DOHH2 (cell line): ENCODE results near the gene HMGCL.

Experiments
- H3F3A ChIP-seq: fragments of 200-600 bp; sonication (generic), shearing (Covaris generic); 2 replicates; pipeline ENCODE4 v1.6.0; 2016; ENCODE audit warnings: antibody characterized with exemption, mild to moderate bottlenecking; ENCODE audit not compliant: control insufficient read depth, insufficient read depth
- H3K27ac ChIP-seq: fragments of 200-600 bp; sonication (generic); 2 replicates; pipeline ENCODE4 v1.5.1; 2014; ENCODE audit warnings: low read depth, mild to moderate bottlenecking, low read length, moderate library complexity
- H3K27me3 ChIP-seq: fragments of 200-600 bp; sonication (generic); 2 replicates; pipeline ENCODE4 v1.6.1; 2014; ENCODE audit warnings: mild to moderate bottlenecking, low read length, mixed read lengths; ENCODE audit not compliant: control insufficient read depth
- H3K36me3 ChIP-seq: fragments of 200-600 bp; sonication (generic); 2 replicates; pipeline ENCODE4 v1.6.1; 2014; ENCODE audit warnings: mild to moderate bottlenecking, low read length, moderate library complexity, mixed read lengths; ENCODE audit not compliant: control insufficient read depth
- H3K4me1 ChIP-seq: fragments of 200-600 bp; sonication (generic); 2 replicates; pipeline ENCODE4 v1.6.1; 2014; ENCODE audit warnings: mild to moderate bottlenecking, low read length, mixed read lengths; ENCODE audit not compliant: control insufficient read depth
- H3K4me2 ChIP-seq: fragments of 200-600 bp; sonication (generic); 2 replicates; pipeline ENCODE4 v1.6.0; 2014; ENCODE audit warnings: mild to moderate bottlenecking, low read length, moderate library complexity
- H3K4me3 ChIP-seq: fragments of 200-600 bp; sonication (generic); 2 replicates; pipeline ENCODE4 v1.5.1; 2014; ENCODE audit warnings: mild to moderate bottlenecking, low read length, mixed read lengths
- H3K79me2 ChIP-seq: fragments of 200-600 bp; sonication (generic); 2 replicates; pipeline ENCODE4 v1.6.1; 2014; ENCODE audit warnings: mild to moderate bottlenecking, low read length, mixed read lengths; ENCODE audit not compliant: control insufficient read depth
- H3K9me2 ChIP-seq: fragments of 200-600 bp; sonication (generic); replicated peaks from 2 replicates; pipeline ENCODE4 v1.6.1; 2014; ENCODE audit warnings: mild to moderate bottlenecking, low read length, mixed read lengths; ENCODE audit not compliant: control insufficient read depth
- H3K9me3 ChIP-seq: fragments of 200-600 bp; sonication (generic); 2 replicates; pipeline ENCODE4 v1.6.1; 2014; ENCODE audit warnings: antibody characterized with exemption, low read length, mixed read lengths; ENCODE audit not compliant: control insufficient read depth, insufficient read depth
- H4K20me1 ChIP-seq: fragments of 200-600 bp; sonication (generic); 2 replicates; pipeline ENCODE4 v1.6.0; 2014; ENCODE audit warnings: low read depth, mild to moderate bottlenecking, antibody characterized with exemption, low read length, moderate library complexity; ENCODE audit not compliant: control insufficient read depth, insufficient read depth
- CTCF ChIP-seq: fragments of 200-600 bp; sonication (generic); IDR thresholded peaks from one replicate; pipeline ENCODE4 v1.5.1; 2014; ENCODE audit warnings: antibody characterized with exemption, mild to moderate bottlenecking, low read depth, low read length; ENCODE audit not compliant: poor library complexity, severe bottlenecking
- EZH2phosphoT487 ChIP-seq: fragments of 200-600 bp; sonication (generic); IDR thresholded peaks from 2 replicates; pipeline ENCODE4 v1.6.1; 2017; ENCODE audit warnings: borderline replicate concordance, mild to moderate bottlenecking, antibody characterized with exemption, low read length, moderate library complexity, mixed read lengths

The HMGCL gene

GRCh38 chr1:23801338-23801748 lies 23.9 kb downstream of the HMGCL start:
- H3K9me2 ChIP-seq, result no peaks in the 10 kb centered on the region
- no peaks in the 10 kb centered on the region for H4K20me1 ChIP-seq
- H3K27me3 ChIP-seq, result no peaks in the 10 kb centered on the region
- no peaks in the 10 kb centered on the region for H3K9me3 ChIP-seq
- TF ChIP-seq EZH2phosphoT487 (no peak), CTCF (no peak)
- no peaks in the 10 kb centered on the region for H3F3A ChIP-seq
- H3K79me2 ChIP-seq, result peaks cover 9% of the 10 kb centered on the region
- peaks cover 17% of the 10 kb centered on the region for H3K4me1 ChIP-seq
- H3K4me3 ChIP-seq, result peak overlapping the region; percentile 94
- peak overlapping the region; percentile 98 for H3K4me2 ChIP-seq
- peaks cover 18% of the 10 kb centered on the region for H3K36me3 ChIP-seq
- peak overlapping the region; percentile 35; the same call in 1 of the 2 replicates for H3K27ac ChIP-seq

GRCh38 chr1:23800400-23801337 lies 24.6 kb downstream of the HMGCL start, which contains the start of gene GALE:
GALE (minus strand) TSS chr1:23800754; CDS start chr1:23799007, 1,747 bp downstream.
- Histone ChIP-seq H3K9me2 (no peaks in the 10 kb centered on the region), H3K36me3 (peaks cover 23% of the 10 kb centered on the region)

GRCh38 chr1:23799570-23800399 lies 25.4 kb downstream of the HMGCL start:
- H3K27me3 ChIP-seq, result no peaks in the 10 kb centered on the region
- H3K4me1 ChIP-seq, result peaks cover 17% of the 10 kb centered on the region
- H3K4me3 ChIP-seq, result peak overlapping the region; percentile 94
- no peak for TF ChIP-seq CTCF
- no peak for TF ChIP-seq EZH2phosphoT487
- H3K36me3 ChIP-seq, result peaks cover 27% of the 10 kb centered on the region
- peaks cover 9% of the 10 kb centered on the region for H3K79me2 ChIP-seq
- H3F3A ChIP-seq, result no peaks in the 10 kb centered on the region
- H3K4me2 ChIP-seq, result peak overlapping the region; percentile 98
- H3K27ac ChIP-seq, result 0 out of 2 replicates have a peak overlapping the region, but pooled peaks have one; percentile 6
- no peaks in the 10 kb centered on the region for H3K9me3 ChIP-seq
- H4K20me1 ChIP-seq, result no peaks in the 10 kb centered on the region
- no peaks in the 10 kb centered on the region for H3K9me2 ChIP-seq

More at GRCh38 chr1:23800400-23801337, 24.6 kb downstream of the HMGCL start, which contains the start of gene GALE:
- peak within 1 kb of the TSS; percentile 94 for H3K4me3 ChIP-seq
- peaks cover 9% of the 10 kb centered on the region for H3K79me2 ChIP-seq
- no peaks in the 10 kb centered on the region for H3F3A ChIP-seq
- no peaks in the 10 kb centered on the region for H3K27me3 ChIP-seq
- H4K20me1 ChIP-seq, result no peaks in the 10 kb centered on the region
- no peaks in the 10 kb centered on the region for H3K9me3 ChIP-seq
- H3K4me2 ChIP-seq, result peak within 1 kb of the TSS; percentile 98
- peaks cover 17% of the 10 kb centered on the region for H3K4me1 ChIP-seq
- peak within 1 kb of the TSS; percentile 35 for H3K27ac ChIP-seq
- TF ChIP-seq CTCF (no peak), EZH2phosphoT487 (no peak)
